HepG2 (cell line): ENCODE results near the gene LMAN2. TPM values are rescaled to one million over a fixed set of nuclear protein-coding genes. Genes with fewer than 3 reads are reported as not detected.

Source experiments
- HBP1 ChIP-seq: IDR thresholded peaks from 2 replicates; pipeline ENCODE4 v1.6.1; 2016; ENCODE audit warnings: low read depth, control low read depth
- SKI ChIP-seq: fragments of 450-650 bp; IDR thresholded peaks from one replicate; pipeline ENCODE4 v1.6.1; 2018; ENCODE audit warnings: mild to moderate bottlenecking; ENCODE audit not compliant: partially characterized antibody
- ZHX2 ChIP-seq, 2 experiments: sonication (generic) in 1 of 2; formaldehyde crosslinking in 1 of 2; IDR thresholded peaks; 2 replicates each; pipeline versions ENCODE4 v1.6.1 to v1.9.0; 2014 to 2022; ENCODE audit warnings: antibody characterized with exemption in 1 of 2, borderline replicate concordance in 1 of 2, inconsistent platforms in 1 of 2, low read depth in 1 of 2, missing genetic modification reagents in 1 of 2
- ZNF407 ChIP-seq: sonication (generic); formaldehyde crosslinking; IDR thresholded peaks from one replicate; pipeline ENCODE4 v1.5.1; 2020; ENCODE audit warnings: mild to moderate bottlenecking, missing genetic modification reagents; ENCODE audit errors: not compliant biosample characterization
- polyA plus RNA-seq, 8 experiments: library from polyadenylated mRNA; depleted of rRNA in 3 of 8; stranded (reverse) in 7 of 8; unstranded in 1 of 8; fragments of >200 nt; fragmentation: Illumina TruSeq in 4 of 8; extraction: Trizol in 4 of 8; gene quantifications; 2 replicates each; pipeline versions ENCODE4 v1.2.1 to v1.2.3, GENCODE V29; 2011 to 2016; ENCODE audit warnings: low read depth in 4 of 8, missing spikeins in 1 of 8, mixed read lengths in 1 of 8; ENCODE audit not compliant: insufficient read depth in 1 of 8
- total RNA-seq, 5 experiments: library from RNA; depleted of rRNA; stranded (reverse); fragments of >200 nt; fragmentation: Illumina TruSeq; extraction: Trizol; gene quantifications; 2 replicates each; pipeline ENCODE4 v1.2.3, GENCODE V29; 2016; ENCODE audit warnings: low read depth in 1 of 5

The LMAN2 gene
- total and polyA plus RNA-seq, 2 of the 13 experiments (the other 11 are each of a cell fraction or from before 2014, with no cell fraction given) = 191 to 197 TPM

- no peak for TF ChIP-seq ZNF407 (CRISPR knock-in tag)
- peak; percentile 26; the same call in 1 of the 2 replicates for TF ChIP-seq HBP1
- TF ChIP-seq ZHX2 (IDR thresholded peaks at IDR 0.05; ENCODE audit: low read depth) = peak; percentile 66; the same call in 1 of the 2 replicates
- peak; percentile 73; the same call in 1 of the 2 replicates for TF ChIP-seq ZHX2 (CRISPR knock-in tag; IDR thresholded peaks at IDR 0.05; ENCODE audit: borderline replicate concordance)
- peak; percentile 87 for TF ChIP-seq SKI
Observed at GRCh38 chr5:177303121-177303924, 48.1 kb downstream of the LMAN2 start, which contains the start of the genes PRELID1 and RAB24 (continued).
